Transverse colon (tissue), 4 donors: Measurements from ENCODE around the gene PHOSPHO2.

Experiments
- CTCF ChIP-seq, 5 experiments: fragments of 200-600 bp in 3 of 5; fragments of 450-650 bp in 2 of 5; sonication (generic) in 3 of 5; IDR thresholded peaks; 1 replicate in 2 of 5; 2 replicates in 3 of 5; pipeline ENCODE4 v1.5.1; 2016 to 2017; ENCODE audit warnings: antibody characterized with exemption in 5 of 5, inconsistent platforms in 3 of 5, mild to moderate bottlenecking in 2 of 5, moderate library complexity in 1 of 5
- POLR2A ChIP-seq: fragments of 450-650 bp; IDR thresholded peaks from one replicate; pipeline ENCODE4 v1.6.1; 2016; ENCODE audit warnings: antibody characterized with exemption, mild to moderate bottlenecking, moderate library complexity
- POLR2AphosphoS5 ChIP-seq, 3 donors: sonication (generic); formaldehyde crosslinking; IDR thresholded peaks; one replicate each; pipeline ENCODE4 v1.6.1; 2016; ENCODE audit warnings: antibody characterized with exemption in 3 of 3

GRCh38 chr2:169667583-169667982 is 26.7 kb upstream of the PHOSPHO2 start:
- TF ChIP-seq CTCF (IDR thresholded peaks at IDR 0.05) (no peak), POLR2AphosphoS5 (IDR thresholded peaks at IDR 0.05) (no peak), POLR2A (no peak)
